Ecto neural progenitor cell (in vitro differentiated cells): ENCODE measurements around the gene ATG12.

Experiments used
- DNase-seq: peaks from one replicate; pipeline ENCODE4 v3.0.0-alpha.2; 2018; ENCODE audit warnings: low spot score

ATG12 gene

DNA sequence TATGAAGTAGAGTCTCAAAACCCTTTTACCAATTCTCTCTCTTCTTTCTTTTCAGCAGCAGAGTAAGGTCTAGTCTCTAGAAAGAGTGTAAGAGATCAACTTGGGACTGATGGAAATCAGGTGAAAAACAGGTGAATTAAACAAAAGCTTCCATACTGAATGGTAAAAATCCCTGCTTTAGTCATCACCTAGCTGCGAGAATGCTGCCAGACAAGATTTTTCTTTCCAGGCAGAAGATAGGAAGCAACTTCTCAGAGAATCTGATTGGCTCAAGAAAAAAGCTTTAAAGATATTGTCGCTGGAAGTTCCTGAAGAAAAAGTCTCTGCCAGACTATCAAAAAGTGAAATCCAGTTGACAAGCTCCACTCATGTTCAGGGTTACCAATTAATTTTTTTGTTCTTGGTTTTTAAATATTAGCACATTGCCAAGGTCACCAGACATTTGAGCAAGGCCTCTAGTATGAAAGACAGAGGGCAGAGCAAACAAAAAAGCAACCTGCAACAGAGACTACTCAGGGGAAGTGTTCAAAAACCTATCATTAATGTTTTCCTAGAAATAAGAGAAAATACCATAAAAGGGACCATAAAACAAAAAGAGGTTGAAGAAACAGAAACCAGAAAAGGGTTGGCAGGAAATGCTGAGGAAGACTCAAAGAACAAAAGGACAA is 34.2 kb downstream of the ATG12 start:
- DNase-seq = no peak

DNA sequence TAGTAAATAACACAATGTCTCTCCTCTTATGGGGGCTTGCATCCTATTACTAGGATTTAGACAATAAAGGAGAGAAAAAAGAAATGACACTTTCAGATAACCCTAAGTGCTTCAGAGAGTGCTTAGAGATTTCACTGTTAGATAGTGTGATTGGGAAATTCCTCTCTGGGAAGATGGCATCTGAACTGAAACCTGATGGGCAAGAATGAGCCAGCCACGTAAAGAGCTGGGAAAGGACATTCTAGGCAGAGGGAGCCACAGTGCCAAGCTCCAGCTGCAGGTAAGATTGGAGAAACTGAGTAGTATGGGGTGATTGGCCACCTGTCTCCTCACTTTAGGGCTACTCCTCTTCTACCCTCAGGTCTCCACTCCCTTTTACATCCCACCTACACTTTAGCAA is 39.4 kb downstream of the ATG12 start:
- no peak for DNase-seq

DNA sequence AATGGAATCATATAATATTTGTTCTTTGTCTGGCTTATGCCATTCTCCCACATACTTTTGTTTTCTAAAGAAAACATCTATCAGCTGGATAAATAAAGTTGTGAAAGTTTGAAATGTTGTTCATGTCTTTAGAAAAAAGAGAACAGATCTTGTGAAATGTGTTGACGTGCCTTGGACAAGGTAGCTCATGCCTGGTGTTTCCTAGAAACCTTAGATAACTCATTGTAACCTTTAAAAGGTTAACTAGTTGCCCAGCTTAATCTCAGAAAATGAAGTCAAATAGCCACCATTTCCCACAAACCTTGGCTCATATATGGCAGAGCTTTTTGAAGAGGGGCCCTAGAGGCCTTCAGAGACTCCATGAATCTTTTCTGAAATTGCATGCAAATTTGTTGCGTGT is 40.2 kb downstream of the ATG12 start:
- no peak for DNase-seq

DNA sequence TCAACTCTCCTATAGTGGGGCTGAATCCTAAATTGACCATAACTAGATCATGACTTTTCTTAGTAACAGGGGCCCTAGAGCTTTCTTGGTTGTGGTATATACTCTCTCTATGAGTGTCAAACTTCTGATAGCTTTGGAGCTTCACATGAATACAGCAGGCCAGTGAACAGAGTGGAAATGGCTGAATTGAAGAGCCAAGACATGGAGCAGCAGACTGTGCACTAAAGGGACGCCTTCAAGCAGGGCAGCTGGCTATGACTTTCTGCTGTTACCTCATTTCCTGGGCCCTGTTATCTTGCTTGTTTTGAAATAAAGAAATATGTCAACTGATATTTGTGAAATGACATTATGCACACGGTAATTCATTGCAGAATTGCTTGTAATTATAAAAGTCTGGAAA is 41.3 kb downstream of the ATG12 start:
- DNase-seq = no peak

DNA sequence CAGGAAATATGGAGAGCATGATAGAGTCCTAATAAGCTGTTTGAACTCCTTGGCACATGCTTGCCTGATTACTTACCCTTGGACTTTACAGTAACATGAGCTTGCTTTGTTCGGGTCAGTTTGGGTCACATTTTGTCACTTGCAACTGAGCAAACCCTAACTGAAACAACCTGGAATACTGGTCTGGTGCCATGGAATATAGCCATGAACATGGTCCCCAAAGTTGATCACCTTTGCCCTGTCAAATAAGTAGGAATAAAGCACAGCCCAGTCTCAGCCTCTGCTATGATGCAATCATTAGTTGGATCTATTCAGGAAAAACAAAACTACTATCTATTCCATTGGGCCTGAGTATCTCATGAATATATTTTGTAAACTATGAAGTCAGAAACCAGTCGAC is 43.1 kb downstream of the ATG12 start:
- DNase-seq = no peak

DNA sequence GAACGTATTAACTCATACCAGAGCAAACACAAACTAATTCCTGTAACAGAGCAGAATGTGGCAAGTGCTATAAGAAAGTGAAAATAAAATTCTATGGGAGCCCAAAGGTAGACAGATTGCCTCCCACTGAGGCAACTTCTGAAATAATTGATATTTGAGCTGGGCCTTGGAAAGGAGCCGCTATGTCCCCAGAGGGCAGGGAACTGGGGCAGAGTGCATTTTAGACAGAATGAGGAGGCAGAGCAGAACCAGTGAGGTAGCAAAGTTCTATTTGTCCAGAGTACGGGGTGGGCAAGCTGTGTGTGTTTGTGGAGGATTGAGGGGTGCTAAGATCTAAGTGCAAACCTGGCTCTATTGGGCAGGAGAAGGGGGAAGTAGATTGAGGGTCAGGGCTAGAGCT is 44.7 kb downstream of the ATG12 start:
- no peak for DNase-seq

DNA sequence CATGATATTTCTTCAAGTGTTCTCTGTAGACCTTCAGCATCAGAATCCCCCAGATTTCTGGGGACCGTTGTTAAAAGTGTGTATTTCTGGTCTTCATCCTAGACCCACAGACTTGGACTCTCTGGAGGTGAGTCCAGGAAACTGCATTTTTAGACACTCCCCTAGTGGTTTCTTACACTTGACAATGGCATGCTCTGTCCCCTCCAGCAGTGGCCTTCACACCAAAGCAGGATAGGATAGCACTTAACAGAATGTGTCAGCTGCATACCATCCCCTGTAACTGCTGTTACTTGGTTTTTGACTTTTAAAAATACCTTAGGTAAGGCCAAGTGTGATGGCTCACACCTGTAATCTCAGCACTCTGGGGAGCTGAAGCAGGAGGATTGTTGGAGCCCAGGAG is 45.7 kb downstream of the ATG12 start:
- DNase-seq = no peak

DNA sequence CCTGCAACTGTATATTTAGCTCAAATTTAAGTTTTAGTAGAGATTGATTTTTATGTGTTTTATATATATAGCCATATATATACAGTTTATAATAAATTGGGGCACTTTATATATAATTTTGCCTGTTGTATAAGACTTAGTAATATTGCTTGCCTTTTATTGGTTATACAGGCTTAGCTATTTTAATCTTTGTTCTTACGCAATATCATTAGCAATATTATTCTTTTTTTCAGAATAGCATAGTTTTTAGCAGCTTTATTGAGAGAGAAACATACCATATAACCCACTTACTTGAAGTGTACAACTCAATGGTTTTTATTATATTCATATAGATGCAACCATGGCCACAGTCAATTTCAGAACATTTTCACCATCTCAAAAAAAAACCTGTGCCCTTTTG is 52.9 kb downstream of the ATG12 start:
- no peak for DNase-seq

DNA sequence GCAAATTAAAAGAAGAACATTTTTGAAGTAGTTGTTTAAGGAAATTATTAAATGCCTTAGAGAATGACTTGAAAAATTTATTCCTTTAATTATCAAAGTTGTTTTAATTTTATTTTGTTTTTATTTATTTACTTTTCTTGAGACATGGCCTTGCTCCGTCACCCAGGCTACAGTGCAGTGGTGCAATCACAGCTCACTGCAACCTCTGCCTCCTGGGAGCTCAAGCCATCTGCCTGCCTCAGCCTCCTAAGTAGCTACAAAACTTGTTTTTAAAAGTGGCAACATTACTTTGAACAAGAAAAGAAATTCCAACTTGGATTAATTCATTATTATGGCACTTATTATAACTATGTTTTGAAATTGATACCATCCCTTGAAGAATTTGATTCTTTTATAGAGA is 53.9 kb downstream of the ATG12 start:
- DNase-seq = no peak

DNA sequence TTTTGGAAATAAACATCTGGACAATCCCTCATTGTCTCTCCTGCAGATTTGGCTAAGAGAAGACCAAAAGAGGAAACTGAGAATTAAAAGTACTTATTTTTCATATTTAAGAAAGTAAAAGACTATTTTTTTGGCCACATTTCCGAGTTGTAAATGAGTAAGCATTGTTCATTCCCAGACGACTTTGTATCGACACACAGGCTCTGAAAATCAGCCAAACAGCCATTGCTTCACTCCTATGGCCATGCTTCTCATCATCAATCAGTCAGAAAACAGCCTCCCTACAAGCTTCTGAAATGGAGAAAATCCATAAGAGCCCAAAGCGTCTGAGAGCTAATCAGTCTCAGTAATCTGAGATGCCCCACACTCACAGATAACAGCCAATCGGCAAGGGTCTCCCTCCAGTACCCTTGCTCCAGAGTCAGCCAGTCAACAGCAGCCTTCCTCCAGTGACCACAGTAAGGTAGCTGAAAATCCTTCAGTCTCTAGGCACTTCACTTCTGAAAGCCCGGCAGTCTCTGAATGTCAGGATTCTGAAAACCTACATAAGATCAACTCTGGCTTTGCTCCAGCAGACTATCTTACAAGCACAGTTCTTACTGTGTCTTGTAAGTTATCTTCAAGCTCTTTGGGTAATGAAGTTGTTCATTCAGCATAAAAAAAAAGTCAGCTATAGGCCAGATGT is 55.8 kb downstream of the ATG12 start:
- DNase-seq = peak; percentile 77

DNA sequence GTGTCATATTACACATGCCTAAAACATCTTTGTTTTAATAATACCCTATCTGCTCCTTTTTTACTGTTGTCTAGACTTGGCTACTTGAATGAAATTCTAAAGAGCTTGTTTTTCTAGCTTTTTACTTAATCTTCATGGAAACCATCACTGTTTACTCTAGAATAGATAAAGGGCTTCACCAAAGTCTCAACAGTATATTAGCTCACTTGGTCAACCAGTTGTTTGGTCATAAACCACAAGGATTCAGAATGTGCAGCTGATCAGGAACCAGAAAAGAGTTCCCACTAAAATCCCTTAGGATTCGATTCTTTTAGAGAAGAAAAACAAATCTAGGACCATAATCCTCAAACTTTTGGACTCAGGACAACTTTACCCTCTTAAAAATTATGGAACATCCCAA is 62.9 kb downstream of the ATG12 start:
- no peak for DNase-seq
